ENCODE data around the gene ETV1. TPM values are rescaled to one million over a fixed set of nuclear protein-coding genes. Genes with fewer than 3 reads are reported as not detected.

The ETV1 gene
- total RNA-seq, 1 donor from 2014 or later: 27.9 TPM

GRCh38 chr7:13989949-13990305 is 461 bp upstream of the ETV1 start:
- ATAC-seq (peak; percentile 4), DNase-seq (ENCODE audit: missing footprints) (no peak)
- intact Hi-C loops (cut with DNase I): loop anchor here (5.0 to 10.0 kb wide), 4 partner anchors 82 to 467 kb away; no protein-coding TSS in a partner anchor

GRCh38 chr7:13988731-13989125 is 738 bp downstream of the ETV1 start:
- DNase-seq (ENCODE audit: missing footprints): no peak
- intact Hi-C loops (cut with DNase I): no loop called here
- no peak for ATAC-seq

DNA sequence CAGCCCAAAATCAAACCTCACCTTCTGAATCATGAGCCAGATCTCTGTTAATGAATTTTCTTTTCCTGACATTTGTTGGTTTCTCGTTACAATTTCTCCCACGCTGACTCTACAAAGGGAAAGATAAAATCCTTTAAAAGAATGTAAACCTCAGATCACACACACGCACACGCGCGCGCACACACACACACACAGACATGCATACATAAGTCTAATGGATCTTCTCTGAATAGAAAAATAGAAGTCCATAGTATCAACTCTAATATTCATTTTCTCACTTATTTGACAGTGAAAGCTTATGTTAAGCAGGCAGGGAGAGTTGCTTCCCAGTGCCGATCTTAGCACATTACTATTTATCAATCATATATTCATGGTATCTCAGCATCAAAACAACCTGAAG is 1.4 kb downstream of the ETV1 start:
- no peak for ATAC-seq
- no peak for DNase-seq (ENCODE audit: missing footprints)
- intact Hi-C loops (cut with DNase I): no loop called here

DNA sequence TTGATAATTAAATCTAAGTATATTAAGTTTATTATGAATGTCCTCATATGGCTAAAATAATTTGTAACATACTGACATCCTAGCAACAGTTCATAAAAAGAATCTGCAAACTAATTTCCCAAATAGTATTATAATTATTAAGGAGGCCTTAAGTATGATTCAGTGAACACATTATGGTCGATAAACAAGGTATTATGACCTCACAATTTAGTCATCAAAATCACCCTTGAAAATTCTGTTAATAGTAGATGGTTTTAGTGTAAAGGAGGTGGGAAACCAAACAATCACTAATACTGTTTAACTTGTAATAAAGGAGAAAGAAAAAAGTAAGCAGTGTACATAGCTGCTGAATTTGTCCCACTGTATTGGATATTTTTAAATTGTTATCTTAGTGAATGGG is 2.1 kb downstream of the ETV1 start:
- intact Hi-C loops (cut with DNase I): no loop called here
- no peak for DNase-seq (ENCODE audit: missing footprints)

DNA sequence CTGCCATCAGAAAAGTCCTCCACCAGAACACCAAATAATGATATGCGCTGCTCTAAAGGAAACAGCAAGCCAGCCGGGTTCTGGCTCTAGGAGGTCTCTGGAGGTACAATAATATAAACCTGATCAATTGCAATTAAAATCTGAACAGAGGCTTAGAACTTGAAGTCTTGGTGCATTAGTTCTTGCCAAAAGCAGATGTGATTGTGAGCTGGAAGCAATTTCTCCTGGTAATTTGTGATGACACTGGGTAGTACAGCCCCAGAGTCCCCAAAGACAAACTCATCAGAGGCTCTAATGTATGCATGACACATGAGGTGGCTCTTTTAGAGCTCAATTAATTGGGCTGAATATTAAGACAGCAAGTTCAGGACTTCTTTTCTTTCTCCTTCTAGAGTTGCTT is 3.3 kb downstream of the ETV1 start:
- intact Hi-C loops (cut with DNase I): no loop called here
- DNase-seq (ENCODE audit: missing footprints) (no peak), ATAC-seq (no peak)

More for the DNA sequence above, 2.1 kb downstream of the ETV1 start:
- ATAC-seq: no peak

- DNase-seq (ENCODE audit: missing footprints) (no peak), ATAC-seq (no peak)
- intact Hi-C loops (cut with DNase I): no loop called here
Measured at GRCh38 chr7:13984831-13985685, 4.4 kb downstream of the ETV1 start.

DNA sequence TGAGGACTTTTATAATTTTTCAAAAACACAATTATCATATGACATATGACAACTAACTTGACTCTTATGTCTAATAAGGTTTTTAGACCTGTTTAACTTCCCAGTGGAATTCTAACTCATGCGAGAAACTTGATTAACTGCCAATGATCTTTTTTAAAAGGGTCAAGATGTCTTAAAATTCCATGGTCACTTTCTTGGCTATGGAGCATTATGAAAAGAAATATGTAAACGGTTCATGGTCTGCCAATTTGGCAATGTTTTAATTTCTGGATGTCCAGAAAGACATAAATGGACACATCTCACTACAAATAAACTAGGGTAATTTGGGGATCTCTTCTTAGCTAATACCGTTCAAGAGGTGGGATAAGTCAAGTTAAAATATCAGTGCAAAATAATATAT is 5.4 kb downstream of the ETV1 start:
- intact Hi-C loops (cut with DNase I): no loop called here
- ATAC-seq (no peak), DNase-seq (ENCODE audit: missing footprints) (no peak)

- intact Hi-C loops (cut with DNase I): no loop called here
- ATAC-seq: no peak
- DNase-seq (ENCODE audit: missing footprints): no peak
Measured at GRCh38 chr7:13982940-13983677, 6.4 kb downstream of the ETV1 start.

DNA sequence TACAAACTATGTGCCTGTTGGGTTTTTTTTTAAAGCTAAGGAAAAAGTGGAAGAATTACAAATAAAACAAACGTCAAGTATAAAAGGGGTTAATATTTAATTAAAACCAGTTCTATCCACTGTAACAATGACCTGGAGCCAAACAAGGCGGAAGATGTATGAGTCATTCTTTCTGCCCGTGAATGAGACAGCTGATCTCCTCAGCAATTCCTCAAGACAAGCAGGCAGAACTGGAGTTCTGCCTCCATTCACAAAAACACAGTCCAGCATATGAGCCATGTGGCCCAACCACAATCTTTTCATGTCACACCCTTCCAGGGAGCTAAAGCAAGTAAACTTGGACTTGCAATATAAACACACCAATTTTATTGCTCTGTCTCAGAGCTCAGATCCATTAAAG is 8.4 kb downstream of the ETV1 start:
- intact Hi-C loops (cut with DNase I): no loop called here
- DNase-seq (ENCODE audit: missing footprints) (no peak), ATAC-seq (peak; percentile 98)

DNA sequence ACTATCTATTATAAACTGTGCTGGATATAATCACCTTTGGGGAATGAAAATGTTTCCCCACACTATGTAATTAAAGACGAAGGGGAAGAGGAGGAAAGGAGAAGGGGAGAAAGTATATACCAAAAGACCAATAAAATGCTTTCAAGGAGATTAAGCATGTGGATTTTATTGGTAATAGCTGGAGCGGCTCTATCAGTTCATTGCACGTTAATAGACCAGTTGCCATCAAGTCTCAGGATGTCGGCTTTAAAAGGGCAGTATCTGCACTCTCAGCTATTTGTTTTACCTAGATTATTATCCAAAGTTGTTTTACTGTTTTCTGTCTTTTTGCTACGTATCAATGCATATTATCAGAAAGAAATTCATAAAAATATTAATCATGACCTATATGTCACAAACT is 9.0 kb downstream of the ETV1 start:
- no peak for ATAC-seq
- intact Hi-C loops (cut with DNase I): no loop called here
- DNase-seq (ENCODE audit: missing footprints): no peak

DNA sequence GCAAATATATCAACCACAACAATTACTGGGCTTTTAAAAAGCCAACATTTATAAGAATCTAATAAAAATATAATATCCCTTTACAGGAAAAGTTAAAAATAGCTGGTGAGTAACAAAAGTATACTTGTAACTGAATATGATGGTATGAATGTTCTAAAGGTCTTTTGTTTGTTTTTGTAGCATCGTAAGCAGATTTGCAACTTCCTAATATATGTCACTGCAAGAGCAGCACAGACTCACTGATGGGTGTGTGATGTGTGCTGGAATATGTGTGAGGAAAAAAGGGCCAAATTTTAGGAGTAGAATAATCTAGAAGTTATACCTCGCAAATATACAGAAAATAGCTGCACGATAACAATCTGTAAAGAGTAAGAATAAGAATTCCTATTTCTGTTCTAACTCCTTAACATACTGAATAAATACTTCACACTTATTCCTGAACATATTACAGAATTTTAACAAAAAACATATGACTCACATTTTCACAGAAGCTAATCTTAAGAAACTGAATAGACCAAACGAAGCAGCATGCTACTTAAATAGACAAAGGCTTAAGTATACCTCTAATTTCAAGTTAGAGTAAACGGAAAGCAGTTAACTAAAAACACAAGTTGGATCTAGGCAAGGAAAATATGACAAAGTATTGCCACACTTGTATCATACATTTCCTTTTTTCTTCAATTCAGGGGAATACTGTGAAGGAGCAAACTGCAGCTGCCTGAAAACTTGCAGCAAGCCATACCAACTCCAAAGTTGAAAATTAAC is 9.6 kb downstream of the ETV1 start:
- intact Hi-C loops (cut with DNase I): no loop called here
- no peak for ATAC-seq

DNA sequence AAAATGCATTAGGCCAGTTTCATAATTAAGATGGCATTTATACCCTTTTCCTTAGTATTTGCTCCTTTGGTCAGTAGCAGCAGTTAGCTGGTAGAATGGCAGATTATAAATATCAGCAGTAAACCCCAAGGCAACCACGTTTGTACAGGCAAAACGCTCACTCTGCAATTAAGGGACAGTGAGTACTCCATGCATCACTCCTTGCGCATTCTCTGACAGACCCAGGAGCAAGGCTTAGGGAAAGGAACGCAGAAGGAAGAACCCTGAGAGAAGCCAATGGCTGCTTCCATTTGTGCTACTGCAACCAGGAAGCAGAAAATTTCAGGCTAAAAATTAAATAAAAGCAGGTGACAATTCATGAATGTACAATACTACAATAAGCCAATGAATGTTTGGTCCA is 12.9 kb downstream of the ETV1 start:
- no peak for DNase-seq (ENCODE audit: missing footprints)
- no peak for ATAC-seq
- intact Hi-C loops (cut with DNase I): no loop called here

More for the DNA sequence above, 9.6 kb downstream of the ETV1 start:
- no peak for DNase-seq (ENCODE audit: missing footprints)

GRCh38 chr7:13965077-13965476 is 24.4 kb downstream of the ETV1 start:
- ATAC-seq: no peak
- no peak for DNase-seq (ENCODE audit: missing footprints)
- intact Hi-C loops (cut with DNase I): no loop called here

DNA sequence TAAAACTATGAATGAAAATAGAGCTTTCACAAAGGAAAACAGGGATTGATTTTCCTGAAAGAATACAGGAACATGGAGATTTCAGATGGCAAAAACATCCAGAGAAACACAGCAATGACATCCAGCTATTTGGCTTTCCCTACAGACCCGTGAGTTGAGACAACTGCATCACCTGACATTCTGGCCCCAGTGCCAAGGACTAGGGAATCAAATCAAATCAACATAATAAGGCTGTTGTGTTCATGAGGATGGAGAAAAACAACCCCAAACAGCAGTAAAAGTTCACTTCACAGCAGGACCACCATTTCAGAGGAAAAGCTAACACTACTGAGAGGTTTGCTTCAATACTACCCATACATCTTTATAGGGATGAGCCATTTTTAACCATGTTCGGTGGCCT is 25.5 kb downstream of the ETV1 start:
- DNase-seq (ENCODE audit: missing footprints): no peak
- intact Hi-C loops (cut with DNase I): no loop called here
- ATAC-seq: no peak

GRCh38 chr7:13955494-13955893 is 34.0 kb downstream of the ETV1 start:
- DNase-seq (ENCODE audit: missing footprints) (no peak), ATAC-seq (no peak)
- intact Hi-C loops (cut with DNase I): no loop called here

DNA sequence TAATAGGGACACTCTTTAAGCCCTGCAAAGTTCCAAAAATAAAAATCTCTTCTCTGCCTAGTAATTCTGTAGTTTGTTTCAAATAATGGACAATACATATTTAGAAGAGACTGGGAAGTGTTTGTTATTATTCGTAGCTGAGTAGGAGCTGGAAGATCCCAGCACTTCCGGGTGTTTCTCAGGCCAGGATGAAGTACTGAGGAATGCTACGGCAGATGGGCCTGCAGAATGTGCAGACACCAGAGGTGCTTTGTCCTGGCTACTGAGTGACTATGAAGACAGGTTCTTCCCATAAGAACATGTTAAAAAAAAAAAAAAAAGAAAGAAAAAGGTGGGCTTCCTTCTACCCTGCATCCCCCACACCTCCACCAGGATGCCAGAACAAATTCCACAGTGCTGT is 36.1 kb downstream of the ETV1 start:
- no peak for ATAC-seq
- intact Hi-C loops (cut with DNase I): no loop called here
- no peak for DNase-seq (ENCODE audit: missing footprints)

DNA sequence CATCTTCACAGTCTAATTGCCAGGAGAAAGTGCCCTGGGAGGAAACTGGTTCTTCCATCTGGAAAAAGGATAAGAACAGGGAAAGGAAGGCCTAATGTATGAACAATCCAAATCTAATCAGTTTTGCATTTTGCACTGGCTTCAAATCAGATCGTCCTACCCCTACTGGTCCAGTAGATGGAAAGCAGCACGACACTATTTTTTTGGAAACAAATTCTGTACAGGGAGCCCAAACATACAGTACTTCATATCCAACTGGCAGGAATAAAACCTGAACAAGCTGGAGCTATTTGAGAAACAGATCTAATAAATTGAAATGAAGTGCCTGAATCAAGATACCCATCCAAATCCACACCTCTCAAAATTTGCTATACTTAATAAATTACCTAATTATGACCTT is 36.5 kb downstream of the ETV1 start:
- no peak for ATAC-seq
- intact Hi-C loops (cut with DNase I): no loop called here
- DNase-seq (ENCODE audit: missing footprints): no peak

DNA sequence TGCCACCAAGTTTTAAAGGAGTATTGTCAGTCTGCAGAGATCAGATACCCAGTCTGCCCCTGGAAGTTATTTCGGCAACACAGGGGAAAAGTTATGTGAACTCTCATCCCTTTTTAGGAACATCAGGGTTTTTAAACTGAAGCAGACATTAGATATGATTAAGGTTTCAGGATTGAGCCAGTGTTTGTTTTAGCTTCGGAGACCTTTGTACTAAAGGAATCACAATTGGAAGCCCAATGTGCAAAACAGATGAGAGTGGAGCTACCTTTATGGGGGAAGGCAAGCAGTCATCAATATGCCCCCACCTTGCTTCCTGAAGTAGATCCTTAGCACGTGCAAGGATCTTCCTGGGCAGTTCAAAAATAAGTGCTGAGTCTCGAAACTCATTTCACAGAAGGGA is 39.5 kb downstream of the ETV1 start:
- DNase-seq (ENCODE audit: missing footprints): no peak
- intact Hi-C loops (cut with DNase I): no loop called here
- no peak for ATAC-seq

- DNase-seq (ENCODE audit: missing footprints): no peak
- ATAC-seq: no peak
- intact Hi-C loops (cut with DNase I): no loop called here
Measured at GRCh38 chr7:13949445-13949844, 40.0 kb downstream of the ETV1 start.

Measured in Right ventricle myocardium inferior (tissue), 1 donor.